ENCODE measurements around the gene LGALS9C.
"Not testable (repeated sequence)": the region's sequence is repeated elsewhere in the genome, so short reads cannot be mapped to it uniquely, and the experiment has no call there.

- TF ChIP-seq, protein P1, sequence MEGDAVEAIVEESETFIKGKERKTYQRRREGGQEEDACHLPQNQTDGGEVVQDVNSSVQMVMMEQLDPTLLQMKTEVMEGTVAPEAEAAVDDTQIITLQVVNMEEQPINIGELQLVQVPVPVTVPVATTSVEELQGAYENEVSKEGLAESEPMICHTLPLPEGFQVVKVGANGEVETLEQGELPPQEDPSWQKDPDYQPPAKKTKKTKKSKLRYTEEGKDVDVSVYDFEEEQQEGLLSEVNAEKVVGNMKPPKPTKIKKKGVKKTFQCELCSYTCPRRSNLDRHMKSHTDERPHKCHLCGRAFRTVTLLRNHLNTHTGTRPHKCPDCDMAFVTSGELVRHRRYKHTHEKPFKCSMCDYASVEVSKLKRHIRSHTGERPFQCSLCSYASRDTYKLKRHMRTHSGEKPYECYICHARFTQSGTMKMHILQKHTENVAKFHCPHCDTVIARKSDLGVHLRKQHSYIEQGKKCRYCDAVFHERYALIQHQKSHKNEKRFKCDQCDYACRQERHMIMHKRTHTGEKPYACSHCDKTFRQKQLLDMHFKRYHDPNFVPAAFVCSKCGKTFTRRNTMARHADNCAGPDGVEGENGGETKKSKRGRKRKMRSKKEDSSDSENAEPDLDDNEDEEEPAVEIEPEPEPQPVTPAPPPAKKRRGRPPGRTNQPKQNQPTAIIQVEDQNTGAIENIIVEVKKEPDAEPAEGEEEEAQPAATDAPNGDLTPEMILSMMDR (IDR thresholded peaks at IDR 0.05; ENCODE audit: low read length), result not testable (repeated sequence)
- TF ChIP-seq EZH2phosphoT487 (IDR thresholded peaks at IDR 0.05; ENCODE audit: low read length), result not testable (repeated sequence)
Observed at GRCh38 chr17:18497044-18497443, 20.5 kb downstream of the LGALS9C start.
